SKM-1 (cell line): ENCODE data around the gene CELF3.
"Not testable (repeated sequence)": the region's sequence is repeated elsewhere in the genome, so short reads cannot be mapped to it uniquely, and the experiment has no call there.

ENCODE experiments used
- DNase-seq: peaks from one replicate; lab custom pipeline; 2025; ENCODE audit not compliant: unreplicated experiment; lab: John Stamatoyannopoulos, UW

CELF3 gene

GRCh38 chr1:151704246-151704645, 12.4 kb downstream of the CELF3 start:
- DNase-seq, result no peak

DNA sequence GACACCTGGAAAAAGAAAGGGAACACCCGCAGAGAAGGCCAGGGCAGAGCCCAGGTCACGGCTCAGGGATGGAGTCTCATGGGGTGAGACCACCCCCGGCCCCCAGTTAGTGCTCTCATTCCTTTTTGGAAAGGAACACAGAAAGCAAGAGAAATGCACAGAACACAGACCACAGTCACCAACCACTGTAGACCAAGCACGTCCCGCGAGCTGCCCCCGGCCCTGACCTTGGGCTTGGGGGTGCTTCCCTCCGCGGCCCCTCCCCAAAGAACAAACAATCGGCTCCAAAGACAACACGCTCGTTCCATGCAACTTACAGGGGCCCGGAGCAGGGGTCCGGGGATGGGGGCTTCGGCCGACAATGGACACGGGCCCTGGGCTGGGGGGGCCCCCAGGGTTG, 12.8 kb downstream of the CELF3 start:
- DNase-seq, result no peak

DNA sequence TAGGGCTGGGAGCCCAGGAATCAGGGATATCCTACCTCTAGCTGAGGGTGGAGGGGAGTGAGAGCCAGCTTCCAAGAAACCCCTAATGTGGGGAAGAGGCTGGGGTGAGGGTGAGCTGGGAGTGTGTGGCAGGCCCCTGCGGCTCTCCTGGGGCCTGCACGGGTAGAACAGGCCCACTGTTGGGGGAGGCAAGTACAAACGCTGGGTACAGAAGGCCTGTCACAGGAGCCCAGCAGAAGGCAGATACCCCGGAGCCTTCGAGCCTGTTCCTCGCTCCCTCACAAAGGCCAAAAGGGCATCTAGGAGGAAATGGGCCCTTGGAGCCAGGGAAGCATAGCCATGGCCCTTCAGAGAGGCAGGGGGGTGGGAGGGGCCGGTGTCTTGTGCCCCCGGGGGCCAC, 13.7 kb downstream of the CELF3 start:
- no peak for DNase-seq

- DNase-seq, result no peak
These were observed 15.1 kb downstream of the CELF3 start for GRCh38 chr1:151701515-151701914.

GRCh38 chr1:151693057-151693651, 23.4 kb downstream of the CELF3 start:
- DNase-seq, result no peak

- no peak for DNase-seq
These were observed 24.4 kb downstream of the CELF3 start for GRCh38 chr1:151692226-151692625.

DNA sequence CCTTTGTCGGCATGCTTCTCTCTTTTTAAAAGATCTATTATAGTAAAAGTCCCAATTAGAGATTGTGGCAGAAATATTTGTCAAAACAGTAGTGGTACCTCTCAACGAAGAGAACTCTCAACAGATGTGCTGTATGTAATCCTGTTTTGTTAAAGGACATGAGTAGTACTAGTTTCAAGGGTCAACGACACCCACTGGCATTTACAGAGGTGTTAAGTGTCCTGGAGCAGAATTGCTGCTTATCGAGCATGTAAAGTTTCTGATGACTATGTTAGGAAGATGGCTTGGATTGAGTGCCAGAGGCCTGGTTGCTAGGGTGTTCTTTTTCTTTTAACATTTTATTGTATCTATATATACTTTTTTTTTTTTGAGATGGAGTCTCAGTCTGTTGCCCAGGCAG, 27.1 kb downstream of the CELF3 start:
- no peak for DNase-seq

- no peak for DNase-seq
These were observed 30.0 kb downstream of the CELF3 start for GRCh38 chr1:151686561-151686960.

DNA sequence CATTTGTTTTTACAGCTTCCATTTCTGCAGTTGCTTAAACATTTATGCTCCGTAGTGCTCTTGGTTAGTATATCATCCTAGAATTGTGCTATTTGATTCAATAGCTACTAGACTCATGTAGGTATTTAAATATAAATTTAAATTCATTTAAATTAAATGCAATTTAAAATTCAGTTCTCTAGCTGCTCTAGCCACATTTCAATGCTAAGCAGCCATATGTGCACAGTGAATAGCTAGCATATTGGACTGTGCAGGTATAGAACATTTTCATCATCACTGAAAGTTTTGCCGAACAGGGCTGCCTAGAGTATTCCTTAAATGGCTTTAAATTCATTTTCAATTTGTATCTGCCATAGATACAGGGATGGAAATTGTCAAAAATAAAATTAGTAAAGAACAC, 32.5 kb downstream of the CELF3 start:
- DNase-seq, result no peak

DNA sequence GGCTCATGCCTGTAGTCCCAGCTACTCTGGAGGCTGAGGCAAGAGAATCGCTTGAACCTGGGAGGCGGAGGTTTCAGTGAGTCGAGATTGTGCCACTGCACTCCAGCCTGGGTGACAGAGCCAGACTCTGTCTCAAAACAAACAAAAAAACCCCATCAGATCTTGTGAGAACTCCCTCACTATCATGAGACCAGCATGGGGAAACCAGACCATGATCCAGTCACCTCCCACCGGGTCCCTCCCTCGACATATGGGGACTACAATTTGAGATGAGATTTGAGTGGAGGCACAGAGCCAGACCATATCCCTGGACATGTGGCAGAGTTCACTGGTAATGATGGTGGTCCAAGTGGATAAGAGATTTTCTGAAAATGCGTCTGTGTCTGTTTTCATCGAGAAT, 33.7 kb downstream of the CELF3 start:
- not testable (repeated sequence) for DNase-seq

GRCh38 chr1:151681923-151682322, 34.7 kb downstream of the CELF3 start:
- no peak for DNase-seq

GRCh38 chr1:151680826-151681225, 35.8 kb downstream of the CELF3 start:
- no peak for DNase-seq

DNA sequence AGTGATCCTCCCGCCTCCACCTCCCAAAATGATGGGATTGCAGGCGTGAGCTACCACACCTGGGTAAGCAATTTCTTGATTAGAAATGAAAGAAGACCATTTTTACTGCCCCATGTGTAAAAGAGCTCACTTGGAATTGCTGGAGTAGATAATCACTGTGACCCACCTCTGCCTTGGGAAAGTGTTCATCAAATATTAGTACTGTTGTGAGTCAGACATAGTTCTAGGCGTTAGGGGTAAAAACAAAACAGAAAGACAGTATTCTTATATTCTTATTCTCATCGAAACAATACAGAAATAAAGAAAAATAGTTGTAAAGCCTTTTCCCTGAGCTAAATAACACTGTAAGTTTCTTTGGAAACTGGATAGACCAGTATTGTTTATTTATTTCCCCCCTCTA, 36.2 kb downstream of the CELF3 start:
- no peak for DNase-seq

GRCh38 chr1:151673407-151673806, 43.2 kb downstream of the CELF3 start:
- DNase-seq, result no peak

GRCh38 chr1:151670036-151670675, 46.4 kb downstream of the CELF3 start:
- DNase-seq, result not testable (repeated sequence)

DNA sequence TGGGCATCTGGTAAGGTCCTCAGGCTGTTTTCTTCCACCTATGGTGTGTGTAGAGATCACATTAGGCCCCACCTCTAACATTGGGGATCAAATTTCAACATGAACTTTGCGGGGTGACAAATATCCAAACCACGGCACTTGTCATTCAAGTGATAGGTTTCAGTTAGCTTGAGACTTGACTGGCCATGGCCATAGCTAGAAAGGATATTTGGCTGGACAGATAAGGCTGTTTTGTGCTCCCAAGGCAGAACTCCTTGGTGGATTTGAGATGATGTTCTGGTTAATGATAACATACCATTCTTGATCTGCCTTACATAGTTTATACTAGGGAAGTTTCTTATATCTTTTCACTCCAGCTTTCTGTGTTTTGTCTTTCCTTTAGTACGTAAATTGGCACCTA, 48.5 kb downstream of the CELF3 start:
- no peak for DNase-seq

- DNase-seq, result peak; percentile 75
These were observed 54.9 kb downstream of the CELF3 start for GRCh38 chr1:151661751-151662150.

DNA sequence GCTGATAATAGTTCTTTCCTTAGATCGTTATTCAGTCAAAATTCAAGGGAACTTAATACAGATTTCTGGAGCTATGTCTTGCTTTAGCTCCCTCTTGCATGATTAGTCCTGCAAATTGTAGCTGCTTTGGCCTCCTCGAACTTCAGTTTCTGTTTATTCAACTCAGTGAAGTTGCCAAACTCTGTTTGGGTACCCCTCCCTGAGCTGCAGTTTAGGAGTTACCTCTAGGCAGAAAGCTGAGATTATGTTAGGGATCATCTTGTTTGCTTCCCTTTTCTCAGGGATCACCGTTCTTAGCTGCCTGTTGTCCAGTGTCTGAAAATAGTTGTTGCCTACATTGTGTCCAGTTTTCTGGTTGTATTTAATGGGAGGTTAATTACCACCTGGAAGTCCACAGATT, 61.2 kb downstream of the CELF3 start:
- DNase-seq, result peak; percentile 60

GRCh38 chr1:151653397-151653796, 63.2 kb downstream of the CELF3 start:
- DNase-seq, result peak; percentile 64
